ENCODE measurements around the gene NFATC2.

The NFATC2 gene

DNA sequence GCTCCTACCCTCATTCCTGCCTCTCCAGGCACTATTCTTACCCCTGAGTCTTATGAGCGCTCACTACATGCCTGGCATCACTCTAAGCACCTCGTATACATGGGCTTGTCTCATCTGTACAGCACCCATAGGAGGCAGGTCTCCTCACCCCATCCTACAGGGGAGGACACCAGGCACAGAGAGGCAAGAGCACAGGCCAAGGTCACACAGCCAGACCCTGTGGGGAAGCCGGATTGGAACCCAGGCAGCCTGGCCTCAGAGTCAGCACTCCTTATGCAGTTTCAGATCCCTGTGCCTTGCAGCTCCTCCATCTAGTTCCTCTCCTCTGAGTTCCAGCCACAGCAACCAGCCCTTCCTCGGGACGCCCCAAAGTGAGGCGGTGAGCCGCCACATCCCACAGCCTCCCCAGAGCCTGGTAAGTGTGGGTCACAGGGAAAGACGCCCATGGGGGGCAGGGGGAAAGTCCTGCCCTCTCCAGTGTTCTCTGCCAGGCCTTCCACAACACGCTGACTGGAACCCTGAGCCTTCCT lies 103.3 kb downstream of the NFATC2 start:
- peaks cover 11% of the 10 kb centered on the region for H3K4me1 ChIP-seq (ENCODE audit: control insufficient read depth, insufficient read depth, low read length, unreplicated experiment)

DNA sequence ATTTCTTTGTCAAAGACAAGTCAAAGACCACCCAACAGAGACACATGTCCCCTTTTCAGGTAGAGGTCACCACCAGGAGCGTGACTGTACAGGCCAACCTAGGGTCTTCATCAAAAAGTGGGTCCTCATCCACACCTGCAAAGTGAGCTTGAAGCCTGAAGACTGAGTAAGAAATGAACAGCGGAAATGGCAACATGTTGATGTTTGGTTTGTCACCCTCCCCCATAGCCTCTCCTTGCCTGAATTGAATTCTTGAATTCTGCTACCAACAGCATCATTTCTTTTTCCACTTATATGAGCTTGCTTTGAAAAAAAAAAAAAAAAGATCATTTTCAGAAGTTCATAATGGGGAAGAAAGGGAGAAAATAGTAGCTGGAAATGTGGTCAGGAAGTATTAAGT lies 104.4 kb downstream of the NFATC2 start:
- no peak overlapping the region for H3K4me3 ChIP-seq (ENCODE audit: low read depth, low read length)
- H3K4me1 ChIP-seq (ENCODE audit: control insufficient read depth, insufficient read depth, low read length, unreplicated experiment): peaks cover 12% of the 10 kb centered on the region
- no peaks in the 10 kb centered on the region for H3K79me2 ChIP-seq (ENCODE audit: control insufficient read depth, insufficient read depth, low read length, unreplicated experiment)
- H3K36me3 ChIP-seq (ENCODE audit: insufficient read depth, low read length): no peaks in the 10 kb centered on the region
- no peak overlapping the region for H2AFZ ChIP-seq (ENCODE audit: low read length, unreplicated experiment)
- no peak overlapping the region for H3K27ac ChIP-seq (ENCODE audit: low read depth, low read length)
- no peaks in the 10 kb centered on the region for H3K27me3 ChIP-seq (ENCODE audit: insufficient read depth, low read length)

More for the DNA sequence above, 103.3 kb downstream of the NFATC2 start:
- H2AFZ ChIP-seq (ENCODE audit: low read length, unreplicated experiment): no peak overlapping the region
- H3K27me3 ChIP-seq (ENCODE audit: insufficient read depth, low read length): no peaks in the 10 kb centered on the region
- H3K4me3 ChIP-seq (ENCODE audit: low read depth, low read length): no peak overlapping the region
- no peak overlapping the region for H3K27ac ChIP-seq (ENCODE audit: low read depth, low read length)
- H3K36me3 ChIP-seq (ENCODE audit: insufficient read depth, low read length): no peaks in the 10 kb centered on the region
- H3K79me2 ChIP-seq (ENCODE audit: control insufficient read depth, insufficient read depth, low read length, unreplicated experiment): no peaks in the 10 kb centered on the region

- H3K27ac ChIP-seq (ENCODE audit: low read depth, low read length): no peak overlapping the region
- no peaks in the 10 kb centered on the region for H3K79me2 ChIP-seq (ENCODE audit: control insufficient read depth, insufficient read depth, low read length, unreplicated experiment)
- peaks cover 12% of the 10 kb centered on the region for H3K4me1 ChIP-seq (ENCODE audit: control insufficient read depth, insufficient read depth, low read length, unreplicated experiment)
- H3K36me3 ChIP-seq (ENCODE audit: insufficient read depth, low read length): no peaks in the 10 kb centered on the region
- H3K27me3 ChIP-seq (ENCODE audit: insufficient read depth, low read length): no peaks in the 10 kb centered on the region
- no peak overlapping the region for H2AFZ ChIP-seq (ENCODE audit: low read length, unreplicated experiment)
- H3K4me3 ChIP-seq (ENCODE audit: low read depth, low read length): no peak overlapping the region
Measured at GRCh38 chr20:51437182-51437924, 105.2 kb downstream of the NFATC2 start.

DNA sequence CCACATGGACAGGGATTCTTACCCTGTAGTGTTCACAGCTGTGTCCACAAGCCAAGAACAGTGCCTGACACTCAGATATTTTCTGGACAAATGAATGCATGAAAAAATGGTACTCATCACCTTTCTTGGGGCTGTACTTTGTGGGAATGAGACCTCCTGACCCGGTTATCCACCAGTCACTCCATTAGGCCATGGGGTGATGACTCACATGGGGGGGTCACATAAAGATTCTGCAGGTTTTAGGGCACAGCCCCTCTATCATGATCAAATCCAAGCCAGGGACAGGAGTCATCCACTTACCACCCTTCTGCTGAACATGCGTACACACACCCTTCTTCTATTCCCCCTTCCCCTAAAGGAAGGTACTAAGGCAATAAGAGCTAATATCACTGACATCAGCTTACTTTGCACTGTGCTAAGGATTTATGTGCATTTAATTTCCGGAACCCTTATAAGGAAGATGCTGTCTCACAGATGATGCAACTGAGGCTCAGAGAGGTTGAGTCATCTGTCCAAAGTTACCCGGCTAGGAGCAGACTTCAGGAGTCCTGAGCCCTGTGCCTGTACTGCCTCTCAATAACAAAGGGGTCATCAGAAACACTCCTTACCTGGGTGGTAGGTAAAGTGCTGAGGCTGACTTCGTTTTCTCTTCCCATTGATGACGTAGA lies 107.8 kb downstream of the NFATC2 start:
- H3K27me3 ChIP-seq (ENCODE audit: insufficient read depth, low read length): no peaks in the 10 kb centered on the region
- peak overlapping the region; percentile 2; the same call in 1 of the 2 replicates for H3K27ac ChIP-seq (ENCODE audit: low read depth, low read length)
- no peaks in the 10 kb centered on the region for H3K79me2 ChIP-seq (ENCODE audit: control insufficient read depth, insufficient read depth, low read length, unreplicated experiment)
- no peak overlapping the region for H2AFZ ChIP-seq (ENCODE audit: low read length, unreplicated experiment)
- no peak overlapping the region for H3K4me3 ChIP-seq (ENCODE audit: low read depth, low read length)
- H3K4me1 ChIP-seq (ENCODE audit: control insufficient read depth, insufficient read depth, low read length, unreplicated experiment): peaks cover 12% of the 10 kb centered on the region
- no peaks in the 10 kb centered on the region for H3K36me3 ChIP-seq (ENCODE audit: insufficient read depth, low read length)

DNA sequence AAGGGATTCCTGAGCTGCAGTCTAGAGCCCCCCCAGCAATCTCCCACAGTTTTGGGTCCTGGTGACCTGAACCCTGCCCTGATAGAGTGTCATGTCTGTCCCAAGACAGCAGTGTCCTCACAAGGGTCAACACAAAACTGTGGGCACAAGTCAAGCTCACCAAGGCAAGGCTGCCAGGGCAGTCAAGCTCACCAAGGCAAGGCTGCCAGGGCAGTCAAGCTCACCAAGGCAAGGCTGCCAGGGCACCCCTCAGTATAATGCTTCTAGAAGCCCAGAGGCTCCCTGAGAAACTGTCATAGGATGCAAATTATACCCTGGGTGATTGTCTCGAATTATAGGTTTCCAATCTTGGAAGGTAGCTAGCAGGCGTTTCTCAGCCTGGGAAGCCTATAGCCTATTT lies 108.5 kb downstream of the NFATC2 start:
- H2AFZ ChIP-seq (ENCODE audit: low read length, unreplicated experiment): no peak overlapping the region
- H3K27me3 ChIP-seq (ENCODE audit: insufficient read depth, low read length): no peaks in the 10 kb centered on the region
- peaks cover 12% of the 10 kb centered on the region for H3K4me1 ChIP-seq (ENCODE audit: control insufficient read depth, insufficient read depth, low read length, unreplicated experiment)
- peak overlapping the region; percentile 2; the same call in 1 of the 2 replicates for H3K27ac ChIP-seq (ENCODE audit: low read depth, low read length)
- no peak overlapping the region for H3K4me3 ChIP-seq (ENCODE audit: low read depth, low read length)
- no peaks in the 10 kb centered on the region for H3K79me2 ChIP-seq (ENCODE audit: control insufficient read depth, insufficient read depth, low read length, unreplicated experiment)
- no peaks in the 10 kb centered on the region for H3K36me3 ChIP-seq (ENCODE audit: insufficient read depth, low read length)

- Histone ChIP-seq H3K36me3 (ENCODE audit: insufficient read depth, low read length) (no peaks in the 10 kb centered on the region), H3K4me3 (ENCODE audit: low read depth, low read length) (no peak overlapping the region), H3K27me3 (ENCODE audit: insufficient read depth, low read length) (no peaks in the 10 kb centered on the region), H3K79me2 (ENCODE audit: control insufficient read depth, insufficient read depth, low read length, unreplicated experiment) (no peaks in the 10 kb centered on the region), H3K27ac (ENCODE audit: low read depth, low read length) (no peak overlapping the region), H3K4me1 (ENCODE audit: control insufficient read depth, insufficient read depth, low read length, unreplicated experiment) (peaks cover 12% of the 10 kb centered on the region), H2AFZ (ENCODE audit: low read length, unreplicated experiment) (no peak overlapping the region)
Measured at GRCh38 chr20:51432875-51433274, 109.6 kb downstream of the NFATC2 start.

- Histone ChIP-seq H3K4me1 (ENCODE audit: control insufficient read depth, insufficient read depth, low read length, unreplicated experiment) (peaks cover 12% of the 10 kb centered on the region), H2AFZ (ENCODE audit: low read length, unreplicated experiment) (no peak overlapping the region), H3K27me3 (ENCODE audit: insufficient read depth, low read length) (no peaks in the 10 kb centered on the region), H3K36me3 (ENCODE audit: insufficient read depth, low read length) (no peaks in the 10 kb centered on the region), H3K27ac (ENCODE audit: low read depth, low read length) (no peak overlapping the region), H3K4me3 (ENCODE audit: low read depth, low read length) (no peak overlapping the region), H3K79me2 (ENCODE audit: control insufficient read depth, insufficient read depth, low read length, unreplicated experiment) (no peaks in the 10 kb centered on the region)
Measured at GRCh38 chr20:51432251-51432784, 110.2 kb downstream of the NFATC2 start.

- no peaks in the 10 kb centered on the region for H3K79me2 ChIP-seq (ENCODE audit: control insufficient read depth, insufficient read depth, low read length, unreplicated experiment)
- H3K4me1 ChIP-seq (ENCODE audit: control insufficient read depth, insufficient read depth, low read length, unreplicated experiment): peaks cover 12% of the 10 kb centered on the region
- no peak overlapping the region for H3K4me3 ChIP-seq (ENCODE audit: low read depth, low read length)
- no peaks in the 10 kb centered on the region for H3K27me3 ChIP-seq (ENCODE audit: insufficient read depth, low read length)
- no peak overlapping the region for H2AFZ ChIP-seq (ENCODE audit: low read length, unreplicated experiment)
- H3K27ac ChIP-seq (ENCODE audit: low read depth, low read length): no peak overlapping the region
- H3K36me3 ChIP-seq (ENCODE audit: insufficient read depth, low read length): no peaks in the 10 kb centered on the region
Measured at GRCh38 chr20:51431321-51431720, 111.2 kb downstream of the NFATC2 start.

DNA sequence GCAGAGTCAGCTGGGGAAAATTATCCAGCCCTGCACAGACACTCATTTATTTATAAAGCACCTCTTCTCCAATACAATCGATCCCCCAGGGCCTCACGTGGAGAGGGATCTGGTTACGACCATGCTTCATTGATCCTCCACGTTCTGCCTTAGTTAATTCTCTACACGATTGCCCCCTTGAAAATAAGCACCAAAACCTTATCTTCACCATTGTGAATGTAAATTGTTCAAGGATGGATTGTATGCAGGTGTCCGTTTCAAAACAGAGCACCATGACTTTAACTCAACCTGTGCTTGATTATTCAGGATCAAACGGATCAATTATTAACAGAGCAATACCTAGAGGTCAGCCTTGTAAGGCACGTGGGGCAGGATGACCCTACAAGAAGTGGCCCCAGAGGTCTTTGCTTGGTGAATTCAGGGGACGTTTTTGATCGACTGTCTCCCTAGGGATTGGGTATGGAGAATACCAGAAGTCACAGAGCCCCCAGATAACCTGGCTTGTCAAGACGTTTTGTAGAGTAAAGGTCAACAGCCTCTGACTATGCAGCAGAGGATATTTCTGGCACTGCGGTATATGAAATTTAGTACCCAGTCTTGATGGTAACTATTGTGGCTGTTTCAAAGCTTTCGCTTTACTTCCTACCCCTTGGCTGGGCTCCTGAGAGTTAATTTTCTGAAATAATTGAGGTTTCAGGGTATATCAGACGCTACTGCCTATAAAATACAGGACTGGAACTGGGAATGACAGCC lies 112.1 kb downstream of the NFATC2 start:
- no peaks in the 10 kb centered on the region for H3K36me3 ChIP-seq (ENCODE audit: insufficient read depth, low read length)
- H3K79me2 ChIP-seq (ENCODE audit: control insufficient read depth, insufficient read depth, low read length, unreplicated experiment): no peaks in the 10 kb centered on the region
- no peaks in the 10 kb centered on the region for H3K27me3 ChIP-seq (ENCODE audit: insufficient read depth, low read length)
- no peak overlapping the region for H3K4me3 ChIP-seq (ENCODE audit: low read depth, low read length)
- H3K4me1 ChIP-seq (ENCODE audit: control insufficient read depth, insufficient read depth, low read length, unreplicated experiment): peaks cover 12% of the 10 kb centered on the region
- H3K27ac ChIP-seq (ENCODE audit: low read depth, low read length): no peak overlapping the region
- H2AFZ ChIP-seq (ENCODE audit: low read length, unreplicated experiment): no peak overlapping the region

GRCh38 chr20:51429696-51430095 lies 112.8 kb downstream of the NFATC2 start:
- no peak overlapping the region for H2AFZ ChIP-seq (ENCODE audit: low read length, unreplicated experiment)
- H3K27ac ChIP-seq (ENCODE audit: low read depth, low read length): no peak overlapping the region
- no peak overlapping the region for H3K4me3 ChIP-seq (ENCODE audit: low read depth, low read length)
- H3K27me3 ChIP-seq (ENCODE audit: insufficient read depth, low read length): no peaks in the 10 kb centered on the region
- H3K79me2 ChIP-seq (ENCODE audit: control insufficient read depth, insufficient read depth, low read length, unreplicated experiment): no peaks in the 10 kb centered on the region
- no peaks in the 10 kb centered on the region for H3K36me3 ChIP-seq (ENCODE audit: insufficient read depth, low read length)
- H3K4me1 ChIP-seq (ENCODE audit: control insufficient read depth, insufficient read depth, low read length, unreplicated experiment): peaks cover 6% of the 10 kb centered on the region

Measured in ACC112 (cell line).